ENCODE data around the gene SLC35F3. TPM values are rescaled to one million over a fixed set of nuclear protein-coding genes. Genes with fewer than 3 reads are reported as not detected.

The SLC35F3 gene
- total RNA-seq, 1 experiment from 2014 or later: 0.66 TPM

GRCh38 chr1:233993651-233994050, 89.2 kb downstream of the SLC35F3 start:
- no TSS peak for BruUV-seq (replicated peaks)
- H3K4me1 Mint-ChIP-seq (ENCODE audit: low read depth, unreplicated experiment): peaks cover 11% of the 10 kb centered on the region
- peak; percentile 40 for DNase-seq
- H3K36me3 Mint-ChIP-seq (ENCODE audit: insufficient read depth, unreplicated experiment): no peaks in the 10 kb centered on the region
- no peak for TF ChIP-seq CTCF (IDR thresholded peaks at IDR 0.05; ENCODE audit: unreplicated experiment)
- CTCF ChIA-PET: no interaction called here
- H3K27me3 Mint-ChIP-seq (ENCODE audit: unreplicated experiment): no peaks in the 10 kb centered on the region
- intact Hi-C loops (cut with micrococcal nuclease; ENCODE audit: unreplicated experiment): no loop called here
- H3K27ac Mint-ChIP-seq (ENCODE audit: unreplicated experiment): peak overlapping the region; percentile 82
- no peaks in the 10 kb centered on the region for H3K9me3 Mint-ChIP-seq (ENCODE audit: low read depth, unreplicated experiment)
- no peak overlapping the region for H3K4me3 Mint-ChIP-seq (ENCODE audit: low read depth, unreplicated experiment)

GRCh38 chr1:233994112-233994511, 89.6 kb downstream of the SLC35F3 start:
- no peak for TF ChIP-seq CTCF (IDR thresholded peaks at IDR 0.05; ENCODE audit: unreplicated experiment)
- intact Hi-C loops (cut with micrococcal nuclease; ENCODE audit: unreplicated experiment): no loop called here
- Mint-ChIP-seq H3K36me3 (ENCODE audit: insufficient read depth, unreplicated experiment) (no peaks in the 10 kb centered on the region), H3K4me3 (ENCODE audit: low read depth, unreplicated experiment) (no peak overlapping the region), H3K4me1 (ENCODE audit: low read depth, unreplicated experiment) (peaks cover 11% of the 10 kb centered on the region), H3K9me3 (ENCODE audit: low read depth, unreplicated experiment) (no peaks in the 10 kb centered on the region), H3K27ac (ENCODE audit: unreplicated experiment) (peak overlapping the region; percentile 82), H3K27me3 (ENCODE audit: unreplicated experiment) (no peaks in the 10 kb centered on the region)
- CTCF ChIA-PET: no interaction called here
- no peak for DNase-seq
- no TSS peak for BruUV-seq (replicated peaks)

GRCh38 chr1:233998456-233998855, 94.0 kb downstream of the SLC35F3 start:
- no TSS peak for BruUV-seq (replicated peaks)
- Mint-ChIP-seq H3K36me3 (ENCODE audit: insufficient read depth, unreplicated experiment) (no peaks in the 10 kb centered on the region), H3K4me3 (ENCODE audit: low read depth, unreplicated experiment) (no peak overlapping the region), H3K9me3 (ENCODE audit: low read depth, unreplicated experiment) (no peaks in the 10 kb centered on the region), H3K27ac (ENCODE audit: unreplicated experiment) (no peak overlapping the region), H3K4me1 (ENCODE audit: low read depth, unreplicated experiment) (peaks cover 9% of the 10 kb centered on the region), H3K27me3 (ENCODE audit: unreplicated experiment) (no peaks in the 10 kb centered on the region)
- TF ChIP-seq CTCF (IDR thresholded peaks at IDR 0.05; ENCODE audit: unreplicated experiment): no peak
- CTCF ChIA-PET: no interaction called here
- intact Hi-C loops (cut with micrococcal nuclease; ENCODE audit: unreplicated experiment): no loop called here
- no peak for DNase-seq

- Mint-ChIP-seq H3K4me3 (ENCODE audit: low read depth, unreplicated experiment) (no peak overlapping the region), H3K27me3 (ENCODE audit: unreplicated experiment) (no peaks in the 10 kb centered on the region), H3K36me3 (ENCODE audit: insufficient read depth, unreplicated experiment) (no peaks in the 10 kb centered on the region), H3K4me1 (ENCODE audit: low read depth, unreplicated experiment) (peaks cover 4% of the 10 kb centered on the region), H3K27ac (ENCODE audit: unreplicated experiment) (no peak overlapping the region), H3K9me3 (ENCODE audit: low read depth, unreplicated experiment) (no peaks in the 10 kb centered on the region)
- intact Hi-C loops (cut with micrococcal nuclease; ENCODE audit: unreplicated experiment): no loop called here
- DNase-seq: no peak
- no peak for TF ChIP-seq CTCF (IDR thresholded peaks at IDR 0.05; ENCODE audit: unreplicated experiment)
- no TSS peak for BruUV-seq (replicated peaks)
- CTCF ChIA-PET: no interaction called here
Observed at GRCh38 chr1:233998891-233999290, 94.4 kb downstream of the SLC35F3 start.
